Measurements from ENCODE around the gene DGKZ.
A peak's percentile ranks its signal among the peaks of the same experiment; 100 is the strongest.
"Not testable (repeated sequence)": the region's sequence is repeated elsewhere in the genome, so short reads cannot be mapped to it uniquely, and the experiment has no call there.

DGKZ gene

DNA sequence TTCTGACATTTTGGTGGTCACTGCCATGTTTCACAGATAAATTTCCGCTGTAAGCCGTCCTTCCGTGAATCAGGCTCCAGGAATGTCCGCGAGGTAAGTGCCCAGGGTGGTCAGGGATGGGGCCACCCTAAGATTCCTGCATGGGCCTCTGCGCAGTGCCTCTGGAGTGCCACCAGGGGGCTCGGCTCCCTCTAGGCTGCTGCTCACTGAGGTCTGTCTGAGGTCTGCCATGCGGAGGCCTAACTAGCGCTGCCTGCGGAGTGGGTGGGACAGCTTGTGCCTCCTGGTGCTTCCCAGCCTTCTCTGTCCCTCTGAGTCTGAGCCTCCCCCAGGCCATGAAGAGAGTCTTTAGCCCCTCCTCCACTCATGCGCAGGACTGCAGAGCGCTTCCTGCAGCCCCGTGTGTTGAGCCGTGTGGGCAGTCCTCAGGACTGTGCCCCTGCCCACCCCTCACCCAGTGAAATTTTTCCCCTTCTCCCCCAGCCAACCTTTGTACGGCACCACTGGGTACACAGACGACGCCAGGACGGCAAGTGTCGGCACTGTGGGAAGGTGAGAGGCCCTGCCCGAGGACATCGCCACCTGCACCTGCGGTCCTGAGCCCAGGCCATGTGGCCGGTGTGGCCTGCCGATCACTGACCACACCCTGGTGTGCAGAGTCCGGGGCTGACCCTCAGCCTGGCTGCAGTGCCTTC lies 22.3 kb downstream of the DGKZ start:
- DNase-seq = peak; percentile 70

- no peak for DNase-seq
Measured at GRCh38 chr11:46370253-46370652, 23.0 kb downstream of the DGKZ start.

DNA sequence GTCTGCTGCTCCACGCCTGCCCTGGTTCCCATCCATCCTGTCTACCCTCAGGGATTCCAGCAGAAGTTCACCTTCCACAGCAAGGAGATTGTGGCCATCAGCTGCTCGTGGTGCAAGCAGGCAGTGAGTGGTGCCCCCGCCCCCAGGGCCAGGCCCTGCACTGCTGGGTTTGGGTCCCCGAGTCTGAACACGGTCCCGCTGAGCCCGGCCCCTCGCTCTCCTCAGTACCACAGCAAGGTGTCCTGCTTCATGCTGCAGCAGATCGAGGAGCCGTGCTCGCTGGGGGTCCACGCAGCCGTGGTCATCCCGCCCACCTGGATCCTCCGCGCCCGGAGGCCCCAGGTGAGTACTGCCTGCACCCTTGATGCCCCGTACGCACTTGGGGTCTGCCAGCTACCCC lies 24.0 kb downstream of the DGKZ start:
- not testable (repeated sequence) for DNase-seq

GRCh38 chr11:46372086-46372485 lies 24.8 kb downstream of the DGKZ start:
- DNase-seq = no peak

GRCh38 chr11:46372501-46372900 lies 25.2 kb downstream of the DGKZ start:
- not testable (repeated sequence) for DNase-seq

DNA sequence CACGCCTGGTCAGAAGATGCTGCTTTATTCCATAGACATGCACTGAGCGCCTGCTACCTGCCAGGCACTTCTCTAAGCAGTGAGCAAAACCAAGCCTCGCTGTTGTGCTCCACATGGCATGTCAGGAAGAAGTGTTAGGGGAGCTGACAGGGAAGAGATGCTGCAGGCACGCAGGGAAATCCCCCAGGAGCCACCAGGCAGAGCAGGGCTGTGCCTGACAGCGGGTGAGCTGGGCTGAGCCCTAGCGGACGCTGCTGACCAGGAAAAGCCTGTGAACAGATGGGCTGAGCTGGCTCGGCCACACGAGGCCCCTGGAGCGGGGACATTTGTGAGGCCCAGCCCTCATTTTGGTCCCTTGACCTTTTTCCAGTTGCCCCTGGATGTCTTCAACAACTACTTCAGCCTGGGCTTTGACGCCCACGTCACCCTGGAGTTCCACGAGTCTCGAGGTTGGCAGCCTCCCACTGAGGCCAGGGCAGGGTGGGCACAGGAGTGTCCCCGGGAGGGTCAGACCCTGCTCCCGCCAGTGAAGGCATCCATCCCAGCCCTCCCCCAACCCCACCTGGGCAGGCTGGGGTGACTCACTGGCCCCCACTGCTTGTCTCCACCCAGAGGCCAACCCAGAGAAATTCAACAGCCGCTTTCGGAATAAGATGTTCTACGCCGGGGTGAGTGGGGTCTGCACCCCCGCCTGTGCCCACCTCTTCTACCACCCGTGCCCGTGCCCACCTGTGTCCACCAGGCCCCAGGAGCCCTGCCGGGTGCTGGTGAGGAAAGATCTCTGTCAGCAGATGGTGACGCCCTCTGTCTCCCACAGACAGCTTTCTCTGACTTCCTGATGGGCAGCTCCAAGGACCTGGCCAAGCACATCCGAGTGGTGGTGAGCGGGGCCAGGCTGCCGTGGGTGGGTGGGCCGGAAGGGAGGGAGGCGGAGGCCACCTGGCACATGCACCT lies 26.8 kb downstream of the DGKZ start:
- DNase-seq = no peak

DNA sequence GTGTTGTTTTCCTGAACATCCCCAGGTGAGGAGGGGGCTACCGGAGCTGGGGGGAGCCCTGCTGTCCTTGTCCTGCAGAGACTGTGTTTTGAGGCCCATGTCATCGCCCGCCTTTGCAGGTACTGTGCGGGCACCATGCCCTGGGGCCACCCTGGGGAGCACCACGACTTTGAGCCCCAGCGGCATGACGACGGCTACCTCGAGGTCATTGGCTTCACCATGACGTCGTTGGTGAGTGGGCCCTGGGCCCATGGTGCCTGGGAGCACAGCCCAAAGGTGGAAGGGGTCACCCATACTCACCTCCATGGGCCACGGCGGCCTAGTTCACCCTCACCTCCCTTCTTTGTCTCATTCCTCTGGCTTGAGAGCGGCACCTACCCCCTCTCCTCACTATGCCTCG lies 27.6 kb downstream of the DGKZ start:
- DNase-seq = no peak

GRCh38 chr11:46375392-46376101 lies 28.3 kb downstream of the DGKZ start:
- no peak for DNase-seq

- DNase-seq = no peak
Measured at GRCh38 chr11:46376258-46377050, 29.2 kb downstream of the DGKZ start.

DNA sequence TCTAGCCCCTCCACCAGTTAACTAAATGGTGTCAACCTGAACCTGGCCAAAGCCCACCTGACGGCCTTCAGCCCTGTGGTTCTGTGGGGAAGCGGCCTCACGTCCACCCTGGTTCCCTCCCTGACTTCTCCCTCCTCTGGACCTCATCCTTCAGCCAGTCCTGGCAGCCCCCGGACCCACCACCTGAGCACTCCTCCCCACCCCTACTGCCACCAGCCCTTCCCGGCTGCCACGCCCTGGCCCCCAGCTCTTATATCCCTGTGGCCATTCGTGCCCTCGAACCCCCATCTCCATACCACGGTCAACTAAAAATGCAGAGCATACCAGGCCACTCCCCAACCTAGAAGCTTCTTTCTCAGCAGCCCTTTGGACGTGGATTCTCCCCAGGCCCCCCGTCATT lies 30.0 kb downstream of the DGKZ start:
- DNase-seq = no peak

DNA sequence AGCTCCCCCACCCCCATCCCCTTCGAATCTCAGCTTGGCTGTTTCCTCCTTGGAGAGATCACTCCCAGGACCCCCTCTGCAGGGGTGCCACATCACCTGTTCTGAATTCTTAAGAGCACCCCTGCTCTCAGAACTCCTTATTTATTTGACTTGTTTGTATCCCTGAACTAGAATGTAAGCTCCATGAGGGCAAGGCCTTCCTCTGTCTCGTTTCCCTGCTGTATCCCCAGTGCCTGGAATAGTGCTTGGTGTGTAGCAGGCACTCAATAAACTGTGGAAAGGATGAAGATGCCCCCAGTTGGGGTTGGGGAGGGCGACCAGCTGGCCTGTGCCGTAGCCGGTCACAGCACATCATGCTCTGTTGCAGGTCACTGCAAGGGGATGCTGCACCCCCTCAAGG lies 30.6 kb downstream of the DGKZ start:
- no peak for DNase-seq

- DNase-seq = no peak
Measured at GRCh38 chr11:46378296-46378695, 31.0 kb downstream of the DGKZ start.

DNA sequence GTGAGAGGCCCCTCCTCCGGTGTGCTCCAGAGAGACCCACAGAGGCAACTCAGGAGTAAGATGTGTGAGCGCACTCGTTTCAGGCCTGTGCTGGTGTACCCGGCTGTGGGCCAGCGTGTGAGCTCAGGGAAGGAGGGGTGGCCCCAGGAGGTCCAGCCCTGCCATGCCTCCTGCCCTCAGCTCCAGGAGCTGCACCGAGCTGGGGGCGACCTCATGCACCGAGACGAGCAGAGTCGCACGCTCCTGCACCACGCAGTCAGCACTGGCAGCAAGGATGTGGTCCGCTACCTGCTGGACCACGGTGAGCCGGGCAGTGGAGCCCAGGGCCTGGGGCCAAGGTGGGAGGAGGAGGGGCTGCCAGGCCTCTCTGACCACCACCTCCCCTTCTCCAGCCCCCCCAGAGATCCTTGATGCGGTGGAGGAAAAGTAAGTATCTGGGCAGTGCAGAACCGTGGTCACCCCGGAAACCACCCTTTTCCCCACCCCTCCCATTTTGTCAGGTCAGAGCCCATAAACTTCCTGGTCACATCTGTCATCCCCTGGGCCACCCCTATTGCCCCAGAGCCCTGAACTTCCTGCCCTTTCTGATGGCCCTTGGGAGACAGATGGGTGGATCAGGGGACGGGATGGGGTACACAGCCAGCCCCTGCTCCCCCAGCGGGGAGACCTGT lies 31.7 kb downstream of the DGKZ start:
- DNase-seq = no peak

GRCh38 chr11:46379482-46380293 lies 32.4 kb downstream of the DGKZ start:
- DNase-seq = not testable (repeated sequence)

- peak; percentile 48 for DNase-seq
Measured at GRCh38 chr11:46380340-46381047, 33.2 kb downstream of the DGKZ start.

DNA sequence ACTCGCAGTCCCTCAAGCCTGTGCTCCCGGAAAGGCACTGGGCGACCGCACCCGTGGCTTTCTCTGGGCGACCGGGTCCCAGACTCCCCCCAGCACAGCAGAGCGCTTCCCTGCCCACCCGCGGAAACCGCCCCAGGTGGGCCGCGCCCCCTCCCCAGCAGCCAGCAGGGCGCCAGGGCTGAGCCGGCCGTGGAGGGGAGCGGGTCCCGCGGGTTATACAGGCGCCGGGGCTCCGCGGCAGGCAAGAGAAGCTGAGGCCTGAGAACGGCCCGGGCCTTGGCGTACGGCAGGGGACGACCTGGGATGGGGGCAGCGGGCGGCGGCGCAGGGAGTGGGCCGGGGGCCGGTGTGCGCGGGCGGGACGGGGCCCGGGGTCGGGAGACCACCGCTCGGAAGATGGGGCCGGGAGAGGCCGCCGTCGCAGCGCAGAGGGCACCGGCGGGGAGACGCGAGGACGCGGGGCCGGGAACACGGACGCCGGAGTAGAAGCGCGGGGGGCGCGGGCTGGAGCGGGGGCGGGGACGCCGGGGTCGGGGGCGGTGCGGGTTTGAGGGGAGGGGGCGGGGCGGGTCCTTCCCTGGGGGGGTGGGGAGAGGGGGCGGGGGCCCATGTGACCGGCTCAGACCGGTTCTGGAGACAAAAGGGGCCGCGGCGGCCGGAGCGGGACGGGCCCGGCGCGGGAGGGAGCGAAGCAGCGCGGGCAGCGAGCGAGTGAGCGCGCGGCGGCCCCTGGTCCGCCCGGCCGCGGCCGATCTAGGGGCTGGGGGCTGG lies 34.0 kb downstream of the DGKZ start, which contains the start of gene MDK:
MDK (plus strand) TSS at position 622 of the 771 bp plus-strand sequence. CDS start 389 bp downstream, outside the sequence.
- DNase-seq = peak; percentile 54

DNA sequence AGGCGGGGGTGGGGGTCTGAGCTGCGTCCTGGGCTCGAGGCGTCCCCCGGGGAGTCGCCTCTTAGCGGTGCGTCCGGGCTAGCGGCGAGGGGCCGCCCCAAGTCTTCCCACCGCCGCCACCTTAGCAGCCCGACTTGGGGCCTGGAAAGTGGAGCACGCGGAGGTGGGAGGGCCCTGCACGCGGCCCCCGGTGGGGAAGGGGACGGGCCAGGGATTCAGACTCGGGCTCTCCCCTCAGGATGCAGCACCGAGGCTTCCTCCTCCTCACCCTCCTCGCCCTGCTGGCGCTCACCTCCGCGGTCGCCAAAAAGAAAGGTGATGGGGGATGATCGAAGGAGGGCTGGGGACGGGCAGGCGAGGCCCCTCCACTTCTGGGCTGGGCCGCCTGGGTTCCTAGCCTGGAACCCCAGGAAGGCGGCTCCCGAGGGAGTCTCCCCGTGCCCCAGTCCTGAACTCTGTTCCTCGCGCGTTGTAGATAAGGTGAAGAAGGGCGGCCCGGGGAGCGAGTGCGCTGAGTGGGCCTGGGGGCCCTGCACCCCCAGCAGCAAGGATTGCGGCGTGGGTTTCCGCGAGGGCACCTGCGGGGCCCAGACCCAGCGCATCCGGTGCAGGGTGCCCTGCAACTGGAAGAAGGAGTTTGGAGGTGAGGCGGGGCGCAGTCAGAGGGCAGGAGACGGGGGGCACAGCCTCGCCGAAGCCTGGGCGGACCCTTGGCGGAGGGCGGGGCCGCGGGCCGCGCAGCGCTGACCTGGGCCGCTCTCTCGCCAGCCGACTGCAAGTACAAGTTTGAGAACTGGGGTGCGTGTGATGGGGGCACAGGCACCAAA lies 34.8 kb downstream of the DGKZ start:
- peak; percentile 47 for DNase-seq

DNA sequence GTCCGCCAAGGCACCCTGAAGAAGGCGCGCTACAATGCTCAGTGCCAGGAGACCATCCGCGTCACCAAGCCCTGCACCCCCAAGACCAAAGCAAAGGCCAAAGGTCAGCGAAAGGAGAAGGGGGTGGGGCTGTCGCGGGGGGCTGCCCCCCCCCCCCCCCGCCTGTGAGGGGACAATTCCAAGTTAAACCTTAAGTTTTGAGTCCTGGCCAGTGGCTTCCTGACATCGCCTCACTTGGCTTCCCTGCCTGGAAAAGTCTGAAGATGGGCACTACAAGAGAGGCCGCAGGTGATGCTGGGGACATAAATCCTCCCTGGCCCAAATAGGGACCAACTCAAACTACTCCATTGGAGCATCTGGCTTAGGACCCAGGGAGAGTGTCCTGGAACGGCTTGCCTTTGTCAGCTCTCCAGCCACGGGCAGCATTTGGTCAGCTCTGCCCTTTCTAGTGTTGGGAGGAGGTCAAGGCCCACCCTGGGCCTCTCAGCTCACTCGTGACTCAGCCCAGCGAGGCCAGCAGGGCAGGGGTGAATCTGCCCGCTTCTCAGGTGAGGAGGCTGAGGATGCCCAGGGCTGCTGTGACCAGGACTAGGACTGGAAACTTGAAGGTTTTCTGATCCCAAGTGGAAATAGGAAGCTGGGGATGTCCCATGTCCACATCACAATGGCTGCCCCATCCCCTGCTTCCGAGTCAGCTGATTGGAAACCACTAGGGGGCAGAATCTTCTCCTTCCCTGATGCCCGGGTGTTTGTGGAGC lies 35.6 kb downstream of the DGKZ start:
- DNase-seq = peak; percentile 50

All from fibroblast of skin of right biceps (primary cell).